Measurements from ENCODE around the gene ACSF3.
"Not testable (repeated sequence)": the region's sequence is repeated elsewhere in the genome, so short reads cannot be mapped to it uniquely, and the experiment has no call there.

Gene ACSF3

GRCh38 chr16:89055894-89056555, 37.6 kb upstream of the ACSF3 start:
- no peak for DNase-seq (ENCODE audit: low read depth)

DNA sequence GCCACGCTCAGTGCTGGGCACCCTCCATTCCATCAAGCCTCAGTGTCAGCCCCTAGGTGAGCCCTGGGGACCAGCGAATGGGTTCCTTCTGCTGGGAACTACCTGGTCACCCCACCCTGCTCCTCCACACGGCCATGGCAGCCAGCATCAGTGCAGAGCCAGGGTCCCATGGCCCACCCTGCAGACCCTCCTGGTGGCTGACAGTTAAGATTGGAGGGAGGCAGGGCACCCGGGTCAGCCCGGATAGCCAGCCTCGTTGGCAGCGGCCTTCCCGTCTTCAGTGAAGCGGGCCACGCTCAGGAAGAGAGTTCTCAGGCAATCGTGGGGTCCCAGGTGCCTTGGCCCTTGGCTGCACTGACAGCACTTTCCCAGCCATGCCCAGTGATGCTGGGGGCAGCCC, 37.1 kb upstream of the ACSF3 start:
- DNase-seq (ENCODE audit: low read depth): no peak

DNA sequence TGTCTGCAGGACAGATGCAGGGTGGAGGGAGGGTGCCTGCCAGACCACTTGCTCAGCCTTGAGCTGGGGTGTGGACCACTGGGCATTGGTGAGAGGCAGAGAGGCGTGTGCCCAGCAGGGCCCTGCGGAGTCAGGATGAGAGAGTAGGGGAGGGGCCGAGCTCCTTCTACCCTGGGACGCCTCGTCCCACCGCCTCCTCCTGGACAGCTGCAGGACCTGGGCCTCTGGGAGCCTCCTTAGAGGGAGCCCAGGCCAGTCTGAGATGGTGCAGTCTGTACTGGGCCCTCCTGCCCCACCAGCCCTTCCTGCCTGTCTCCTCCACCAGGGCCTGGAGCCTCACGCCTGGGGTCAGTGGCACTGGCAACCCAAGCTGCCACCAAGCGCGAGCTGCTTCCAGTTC, 35.9 kb upstream of the ACSF3 start:
- DNase-seq (ENCODE audit: low read depth): no peak

GRCh38 chr16:89058812-89059211, 34.8 kb upstream of the ACSF3 start:
- no peak for DNase-seq (ENCODE audit: low read depth)

GRCh38 chr16:89060207-89060794, 33.4 kb upstream of the ACSF3 start:
- DNase-seq (ENCODE audit: low read depth): no peak

DNA sequence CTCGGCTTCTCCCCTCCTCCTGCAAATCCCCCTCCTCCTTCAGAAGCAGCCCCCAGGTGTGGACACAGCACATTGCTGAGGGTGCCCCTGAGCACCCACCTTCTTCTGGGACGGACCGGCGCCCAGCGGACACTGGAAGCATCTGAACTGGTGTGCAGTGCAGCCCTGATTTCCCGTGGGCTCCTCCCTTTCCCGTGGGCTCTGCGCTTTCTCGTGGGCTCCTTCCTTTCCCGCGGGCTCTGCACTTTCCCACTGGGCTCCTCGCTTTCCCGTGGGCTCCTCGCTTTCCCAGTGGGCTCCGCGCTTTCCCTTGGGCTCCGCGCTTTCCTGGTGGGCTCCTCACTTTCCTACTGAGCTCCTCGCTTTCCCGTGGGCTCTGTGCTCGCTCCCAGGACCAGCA, 32.6 kb upstream of the ACSF3 start:
- no peak for DNase-seq (ENCODE audit: low read depth)

GRCh38 chr16:89061590-89062380, 31.9 kb upstream of the ACSF3 start:
- DNase-seq (ENCODE audit: low read depth): no peak

DNA sequence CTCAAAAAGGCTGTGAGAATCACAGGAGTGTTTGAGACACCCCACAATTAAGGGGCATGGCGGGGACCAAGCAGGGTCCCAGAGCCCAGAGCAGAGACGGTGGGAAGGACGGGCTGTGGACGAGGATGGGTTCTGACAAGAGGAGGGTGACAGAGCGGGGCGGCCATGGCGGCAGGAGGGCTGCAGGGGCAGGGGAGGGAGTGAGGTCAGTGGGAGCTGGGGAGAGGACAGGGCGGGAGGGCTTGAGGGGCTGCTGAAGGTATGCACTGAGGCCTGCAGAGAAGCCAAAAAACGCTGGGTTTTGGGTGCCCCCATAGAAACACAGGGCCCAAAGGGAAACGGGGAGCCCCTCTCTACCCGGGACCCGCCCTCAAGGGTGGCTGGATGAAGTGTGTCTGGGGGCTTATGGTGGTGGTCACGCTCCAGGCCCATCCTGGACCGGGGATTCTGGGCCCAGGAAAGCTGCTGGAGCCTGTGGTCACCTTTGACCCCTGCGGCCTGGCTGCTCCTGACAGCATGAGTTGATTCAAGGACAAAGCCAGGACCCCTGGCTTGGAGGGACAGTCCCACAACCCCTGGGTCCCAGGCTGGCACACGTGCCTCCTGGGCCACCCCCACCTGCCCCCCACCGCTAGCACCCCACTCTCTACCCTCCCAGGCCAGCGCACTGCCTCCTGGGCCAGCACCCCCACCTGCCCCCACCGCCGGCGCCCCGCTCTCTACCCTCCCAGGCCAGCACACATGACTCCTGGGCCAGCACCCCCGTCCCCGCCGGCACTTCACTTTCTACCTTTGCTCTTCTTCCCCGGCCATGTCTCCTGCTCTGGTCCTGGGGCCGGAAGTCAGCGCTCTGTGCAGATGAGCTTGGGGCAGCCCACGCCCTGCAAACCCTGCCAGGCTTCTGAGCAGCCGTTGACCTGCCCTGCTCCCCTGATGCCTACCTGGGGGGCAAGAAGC, 31.0 kb upstream of the ACSF3 start:
- DNase-seq (ENCODE audit: low read depth): no peak

DNA sequence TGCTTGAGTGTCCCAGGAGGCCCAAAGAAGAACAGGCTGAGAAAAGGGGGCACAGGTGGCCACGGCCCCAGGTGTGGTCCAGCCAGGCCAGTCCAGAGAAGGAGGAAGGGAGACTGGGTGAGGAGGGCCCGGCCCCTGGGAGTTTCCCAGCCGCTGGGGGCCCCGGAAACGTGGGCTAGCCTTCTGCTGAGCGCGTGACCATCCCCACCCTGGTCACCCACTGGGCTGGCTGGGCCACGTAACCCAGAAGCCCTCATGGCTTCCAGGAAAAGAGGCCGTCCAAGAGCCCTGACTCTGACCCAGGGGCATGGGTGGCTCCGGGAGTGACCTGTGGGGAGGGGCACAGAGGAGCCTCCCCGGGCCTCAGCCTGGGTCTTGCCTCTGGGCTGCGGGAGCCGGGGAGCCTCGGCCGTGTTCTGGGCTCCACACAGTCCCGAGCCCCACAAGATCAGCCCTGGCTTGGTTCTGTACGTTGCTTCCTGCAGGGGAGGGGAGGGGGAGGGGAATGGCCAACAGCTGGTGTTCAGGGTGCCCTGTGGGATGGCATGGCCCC, 29.8 kb upstream of the ACSF3 start:
- DNase-seq (ENCODE audit: low read depth): no peak

DNA sequence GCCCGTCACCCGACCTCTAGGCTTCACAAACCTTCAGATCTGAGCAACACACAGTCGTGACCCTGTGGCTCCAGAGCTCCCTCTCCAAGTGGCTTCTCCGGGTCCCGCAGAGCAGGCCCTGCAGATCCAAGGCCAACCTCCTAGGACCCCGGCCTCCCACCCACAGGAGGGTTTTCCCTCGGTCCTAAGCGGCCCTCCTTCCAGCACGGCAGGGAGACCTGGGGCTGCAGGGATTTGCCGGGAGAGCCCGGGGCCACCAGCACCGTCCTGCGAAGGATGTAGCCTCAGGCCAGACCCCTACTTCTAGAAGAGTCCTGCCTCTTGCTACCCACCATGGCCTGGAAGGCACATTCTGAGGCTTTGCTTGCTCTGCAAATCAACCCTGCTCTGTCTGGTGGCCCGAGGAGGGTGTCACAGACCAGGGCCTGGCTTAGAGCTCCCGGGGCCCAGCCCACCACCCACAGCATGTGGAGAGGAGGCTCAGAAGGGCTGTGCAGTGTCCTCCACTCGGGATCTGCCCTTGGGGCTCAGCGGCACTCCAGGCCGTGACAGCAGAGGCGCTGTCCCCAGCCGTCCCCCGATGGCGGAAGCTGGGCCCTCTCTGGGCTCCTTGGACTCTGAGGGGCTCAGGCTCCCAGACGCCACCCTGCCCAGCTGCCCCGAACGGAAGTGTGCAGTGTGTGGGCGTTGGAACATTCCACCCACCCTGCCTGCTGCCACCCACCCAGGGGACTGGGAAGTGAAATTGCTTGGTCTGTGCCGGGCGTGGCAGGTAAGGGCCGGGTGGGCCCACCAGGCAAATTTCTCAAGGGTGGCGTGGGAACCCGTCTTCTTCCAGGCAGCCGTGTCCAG, 28.8 kb upstream of the ACSF3 start:
- DNase-seq (ENCODE audit: low read depth): no peak

- no peak for DNase-seq (ENCODE audit: low read depth)
These were observed 28.2 kb upstream of the ACSF3 start for GRCh38 chr16:89065458-89065822.

DNA sequence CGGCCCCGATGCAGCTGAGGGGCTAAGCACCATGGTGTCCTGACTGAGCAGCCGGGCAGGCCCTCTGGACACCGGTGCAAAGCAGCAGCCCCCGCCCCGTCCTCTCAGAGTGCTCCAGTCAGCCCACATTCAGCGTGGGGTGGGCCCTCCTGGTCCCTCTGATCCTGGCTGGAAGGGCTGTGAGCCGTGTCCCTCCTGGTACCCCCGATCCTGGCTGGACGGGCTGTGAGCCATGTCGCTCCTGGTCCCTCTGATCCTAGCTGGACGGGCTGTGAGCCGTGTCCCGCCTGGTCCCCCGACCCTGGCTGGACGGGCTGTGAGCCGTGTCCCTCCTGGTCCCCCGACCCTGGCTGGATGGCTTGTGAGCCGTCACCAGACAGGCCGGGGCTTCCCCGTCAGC, 26.9 kb upstream of the ACSF3 start:
- no peak for DNase-seq (ENCODE audit: low read depth)

DNA sequence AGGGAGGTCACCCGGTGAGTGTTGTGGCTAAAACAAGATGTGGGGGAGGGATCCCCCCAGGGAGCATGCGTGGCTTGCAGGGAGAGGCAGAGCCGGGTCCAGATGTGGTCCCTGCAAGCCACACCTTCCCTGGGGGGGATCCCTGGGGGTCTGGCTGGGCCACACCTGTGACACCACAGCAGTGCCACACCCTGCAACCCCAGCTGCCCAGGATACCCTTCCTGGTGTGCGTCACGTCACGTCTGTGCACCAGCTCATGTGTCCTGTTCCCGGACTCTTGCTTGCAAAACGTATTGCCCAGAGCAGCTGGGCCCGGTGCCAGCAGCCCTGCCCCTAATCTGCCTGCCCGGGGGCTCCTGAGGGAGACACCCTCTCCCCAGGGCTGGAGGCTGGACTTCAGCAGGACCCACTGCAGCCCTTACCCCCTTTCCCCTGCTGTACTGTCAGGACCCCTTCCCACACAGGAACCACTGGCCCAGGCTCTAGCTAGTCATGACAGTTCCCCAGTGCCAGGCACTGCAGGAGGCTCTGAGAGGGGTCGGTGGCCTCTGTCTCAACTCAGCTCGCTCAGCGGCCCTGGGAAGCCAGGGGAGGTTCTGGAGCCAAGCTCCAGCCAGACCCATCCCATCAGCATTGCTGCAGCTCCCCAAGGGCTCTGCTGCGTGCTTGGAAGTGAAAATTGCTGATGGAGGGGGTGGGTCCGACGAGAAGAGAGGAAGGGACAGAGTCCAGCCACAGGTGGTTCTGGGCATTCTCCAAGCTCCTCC, 25.8 kb upstream of the ACSF3 start:
- DNase-seq (ENCODE audit: low read depth): no peak

GRCh38 chr16:89068814-89069616, 24.6 kb upstream of the ACSF3 start:
- not testable (repeated sequence) for DNase-seq (ENCODE audit: low read depth)

GRCh38 chr16:89069920-89070319, 23.7 kb upstream of the ACSF3 start:
- no peak for DNase-seq (ENCODE audit: low read depth)

DNA sequence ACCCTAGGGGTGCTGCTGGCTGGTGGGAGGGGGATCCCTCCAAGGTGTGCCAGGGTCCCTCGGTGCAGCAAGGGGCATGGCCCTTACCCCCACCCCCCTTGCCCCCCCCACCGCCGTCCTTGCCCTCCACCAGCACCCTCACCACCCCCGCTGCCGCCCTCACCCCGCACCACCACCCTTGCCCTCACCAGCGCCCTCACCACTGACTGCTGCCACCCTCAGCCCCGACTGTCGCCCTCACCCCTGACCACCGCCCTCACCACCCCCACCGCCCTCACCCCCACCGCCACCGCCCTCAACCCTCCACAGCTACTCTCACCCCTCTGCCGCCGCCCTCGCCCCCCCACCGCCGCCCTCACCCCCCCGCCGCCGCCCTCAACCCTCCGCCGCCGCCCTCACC, 23.1 kb upstream of the ACSF3 start:
- no peak for DNase-seq (ENCODE audit: low read depth)

DNA sequence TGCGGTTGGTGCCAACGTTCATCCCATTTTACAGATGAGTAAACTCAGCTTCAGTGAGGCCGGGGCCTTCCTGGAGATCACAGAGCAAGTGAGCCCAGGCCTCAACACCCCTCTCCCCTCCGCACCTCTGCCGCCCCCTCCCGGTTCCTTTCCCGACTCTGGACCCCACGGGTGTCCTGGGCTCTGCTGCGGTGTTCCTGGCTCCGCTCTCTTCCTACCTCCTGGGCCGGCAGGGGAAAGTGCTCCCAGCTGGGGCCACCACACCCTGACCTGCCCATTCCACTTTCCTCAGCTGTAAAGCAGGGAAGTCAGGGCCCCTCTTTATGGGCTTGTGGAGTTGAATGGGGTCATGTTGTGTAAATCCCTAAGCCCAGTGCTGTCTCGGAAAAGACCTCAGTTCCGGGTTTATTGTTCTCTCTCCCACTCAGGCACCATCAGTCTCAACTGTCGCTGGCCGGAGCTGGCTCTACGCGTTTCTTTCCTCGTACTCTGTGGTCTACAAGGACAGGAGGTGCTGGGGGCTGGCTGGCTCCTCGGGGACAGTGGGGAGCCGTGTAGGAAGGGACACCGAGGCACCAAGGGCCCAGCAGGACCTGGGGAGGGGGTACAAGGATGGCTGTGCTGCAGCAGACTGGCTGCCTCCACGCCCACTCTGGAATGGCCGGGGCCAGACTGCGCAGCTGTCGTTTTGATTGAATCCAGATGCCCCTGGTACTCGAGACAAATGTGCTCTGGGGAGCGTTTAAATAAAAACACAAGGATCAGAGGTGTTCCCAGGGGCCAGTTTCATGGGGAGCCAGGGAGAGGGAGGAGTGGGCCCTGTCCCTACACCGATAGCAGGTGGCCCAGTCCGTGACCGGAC, 21.7 kb upstream of the ACSF3 start:
- DNase-seq (ENCODE audit: low read depth): no peak

DNA sequence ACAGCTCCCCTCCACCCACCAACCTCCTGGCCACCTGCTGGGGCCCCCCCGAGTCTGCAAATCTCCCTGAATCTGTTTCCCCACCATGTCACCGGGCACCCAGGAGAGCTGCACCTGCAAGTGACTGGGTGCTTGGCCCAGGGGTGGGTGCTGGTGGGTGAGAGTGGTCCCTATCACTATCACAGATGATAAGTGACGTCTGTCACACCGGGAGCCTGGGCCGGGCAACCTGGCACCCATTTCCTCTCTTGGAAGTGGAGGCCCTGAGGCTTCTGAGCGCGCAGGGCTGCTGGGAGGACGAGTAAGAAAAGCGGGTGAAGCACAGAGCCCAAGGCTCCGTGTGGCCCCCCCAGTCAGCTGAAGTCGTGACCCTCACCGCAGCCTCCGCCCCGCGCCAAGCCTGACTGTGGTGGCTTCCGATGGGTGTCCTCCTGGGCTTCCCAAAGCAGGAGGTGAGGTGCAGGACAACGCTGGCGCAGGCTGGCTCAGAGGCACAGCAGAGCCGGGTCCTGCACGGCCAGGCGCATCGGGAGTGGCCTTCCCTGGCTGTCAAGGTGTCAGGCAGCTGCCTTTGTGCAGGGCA, 21.0 kb upstream of the ACSF3 start:
- no peak for DNase-seq (ENCODE audit: low read depth)
